HepG2 (cell line): ENCODE results near the gene CREM. TPM values are rescaled to one million over a fixed set of nuclear protein-coding genes. Genes with fewer than 3 reads are reported as not detected.

Experiments used
- CAMTA2 ChIP-seq: sonication (generic); formaldehyde crosslinking; IDR thresholded peaks from 2 replicates; pipeline ENCODE4 v1.4.0; 2020; ENCODE audit warnings: mild to moderate bottlenecking, missing genetic modification reagents, borderline replicate concordance
- CHD4 ChIP-seq: fragments of 200-600 bp; sonication (generic); IDR thresholded peaks from 2 replicates; pipeline ENCODE4 v1.7.0; 2017; ENCODE audit warnings: mild to moderate bottlenecking, low read length, borderline replicate concordance
- ETV5 ChIP-seq: IDR thresholded peaks from 2 replicates; pipeline ENCODE4 v1.6.1; 2018; ENCODE audit warnings: missing biosample characterization, missing genetic modification reagents, inconsistent platforms, borderline replicate concordance
- IKZF4 ChIP-seq: sonication (generic); formaldehyde crosslinking; IDR thresholded peaks from 2 replicates; pipeline ENCODE4 v1.5.1; 2020; ENCODE audit warnings: borderline replicate concordance, mild to moderate bottlenecking, low read depth, missing genetic modification reagents; ENCODE audit errors: not compliant biosample characterization
- MAFK ChIP-seq, 2 experiments: IDR thresholded peaks in 1 of 2; conservative IDR thresholded peaks in 1 of 2; 2 replicates each; pipeline ENCODE4 v1.6.1; 2011; ENCODE audit warnings: improper control_type of control experiment in 2 of 2, low read length in 2 of 2
- NCOA1 ChIP-seq: sonication (generic); formaldehyde crosslinking; IDR thresholded peaks from 2 replicates; pipeline ENCODE4 v1.9.0; 2021; ENCODE audit warnings: missing genetic modification reagents
- SKI ChIP-seq: fragments of 450-650 bp; IDR thresholded peaks from one replicate; pipeline ENCODE4 v1.6.1; 2018; ENCODE audit warnings: mild to moderate bottlenecking; ENCODE audit not compliant: partially characterized antibody
- SMC3 ChIP-seq: IDR thresholded peaks from 2 replicates; pipeline ENCODE4 v1.6.1; 2011; ENCODE audit warnings: low read length, improper control_type of control experiment
- ZNF225 ChIP-seq: sonication (generic); formaldehyde crosslinking; IDR thresholded peaks from 2 replicates; pipeline ENCODE4 v1.4.0; 2020; ENCODE audit warnings: mild to moderate bottlenecking, missing genetic modification reagents
- ZNF563 ChIP-seq: sonication (generic); formaldehyde crosslinking; IDR thresholded peaks from 2 replicates; pipeline ENCODE4 v1.8.0; 2022; ENCODE audit warnings: mild to moderate bottlenecking, moderate library complexity, missing genetic modification reagents
- polyA plus RNA-seq, 8 experiments: library from polyadenylated mRNA; depleted of rRNA in 3 of 8; stranded (reverse) in 7 of 8; unstranded in 1 of 8; fragments of >200 nt; fragmentation: Illumina TruSeq in 4 of 8; extraction: Trizol in 4 of 8; gene quantifications; 2 replicates each; pipeline versions ENCODE4 v1.2.1 to v1.2.3, GENCODE V29; 2011 to 2016; ENCODE audit warnings: low read depth in 4 of 8, missing spikeins in 1 of 8, mixed read lengths in 1 of 8; ENCODE audit not compliant: insufficient read depth in 1 of 8
- total RNA-seq, 5 experiments: library from RNA; depleted of rRNA; stranded (reverse); fragments of >200 nt; fragmentation: Illumina TruSeq; extraction: Trizol; gene quantifications; 2 replicates each; pipeline ENCODE4 v1.2.3, GENCODE V29; 2016; ENCODE audit warnings: low read depth in 1 of 5
- TF ChIP-seq, protein P1 (sequence below): sonication (generic); formaldehyde crosslinking; IDR thresholded peaks from 2 replicates; pipeline ENCODE4 v1.4.0; 2020; ENCODE audit warnings: mild to moderate bottlenecking, low read depth, missing genetic modification reagents
- TF ChIP-seq, protein P2 (sequence below): sonication (generic); formaldehyde crosslinking; IDR thresholded peaks from 2 replicates; pipeline ENCODE4 v1.8.1; 2023; ENCODE audit warnings: missing genetic modification reagents, mild to moderate bottlenecking, borderline replicate concordance
- TF ChIP-seq, protein P3 (sequence below): sonication (generic); formaldehyde crosslinking; IDR thresholded peaks from 2 replicates; pipeline ENCODE4 v1.4.0; 2020; ENCODE audit warnings: missing genetic modification reagents, borderline replicate concordance
- TF ChIP-seq, protein P4 (sequence below): sonication (generic); formaldehyde crosslinking; IDR thresholded peaks from 2 replicates; pipeline ENCODE4 v1.4.0; 2020; ENCODE audit warnings: mild to moderate bottlenecking, missing genetic modification reagents, borderline replicate concordance

CREM gene
- total and polyA plus RNA-seq, 2 of the 13 experiments (the other 11 are each of a cell fraction or from before 2014, with no cell fraction given): 21.3 to 25.4 TPM

DNA sequence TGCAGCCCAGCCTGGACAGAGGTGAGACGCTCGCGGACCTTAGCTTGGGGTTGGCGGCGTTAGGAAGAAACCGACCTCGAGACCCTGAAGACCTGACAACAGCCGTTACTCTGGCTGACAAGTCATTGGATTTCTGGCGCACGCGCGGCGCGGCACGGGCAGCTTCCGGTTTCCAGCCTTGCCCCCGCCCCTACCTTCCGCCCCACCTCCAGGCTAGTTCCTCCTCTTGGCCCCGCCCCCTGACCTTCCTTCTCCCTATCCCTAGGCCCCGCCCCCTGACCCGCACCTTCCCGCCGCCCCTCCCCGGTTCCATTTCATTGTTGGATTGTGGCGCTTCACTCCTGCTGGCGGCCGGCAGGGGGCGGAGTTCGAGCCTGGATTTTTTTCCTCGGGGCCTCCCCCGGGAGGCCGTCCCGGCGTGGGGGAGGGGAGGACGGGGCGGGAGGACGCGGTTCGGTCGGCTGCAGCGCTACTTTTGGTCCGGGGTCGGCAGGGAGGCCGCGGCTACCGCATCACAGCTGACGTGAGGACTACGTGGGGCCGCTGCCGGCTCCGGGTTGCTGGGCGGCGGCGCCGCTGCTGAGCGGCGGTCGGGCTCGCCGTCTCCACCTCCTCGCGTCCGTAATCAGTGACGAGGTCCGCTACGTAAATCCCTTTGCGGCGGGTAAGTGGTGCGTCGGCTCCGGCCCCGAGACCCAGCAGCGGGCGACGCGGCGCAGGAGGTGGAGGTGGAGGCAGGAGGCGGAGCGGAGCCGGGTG, at the start of gene CREM (continued):
- TF ChIP-seq, protein P1, sequence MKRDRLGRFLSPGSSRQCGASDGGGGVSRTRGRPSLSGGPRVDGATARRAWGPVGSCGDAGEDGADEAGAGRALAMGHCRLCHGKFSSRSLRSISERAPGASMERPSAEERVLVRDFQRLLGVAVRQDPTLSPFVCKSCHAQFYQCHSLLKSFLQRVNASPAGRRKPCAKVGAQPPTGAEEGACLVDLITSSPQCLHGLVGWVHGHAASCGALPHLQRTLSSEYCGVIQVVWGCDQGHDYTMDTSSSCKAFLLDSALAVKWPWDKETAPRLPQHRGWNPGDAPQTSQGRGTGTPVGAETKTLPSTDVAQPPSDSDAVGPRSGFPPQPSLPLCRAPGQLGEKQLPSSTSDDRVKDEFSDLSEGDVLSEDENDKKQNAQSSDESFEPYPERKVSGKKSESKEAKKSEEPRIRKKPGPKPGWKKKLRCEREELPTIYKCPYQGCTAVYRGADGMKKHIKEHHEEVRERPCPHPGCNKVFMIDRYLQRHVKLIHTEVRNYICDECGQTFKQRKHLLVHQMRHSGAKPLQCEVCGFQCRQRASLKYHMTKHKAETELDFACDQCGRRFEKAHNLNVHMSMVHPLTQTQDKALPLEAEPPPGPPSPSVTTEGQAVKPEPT (CRISPR knock-in tag): 0 out of 2 replicates have a peak, but pooled peaks have one; percentile 28
- TF ChIP-seq, protein P2, sequence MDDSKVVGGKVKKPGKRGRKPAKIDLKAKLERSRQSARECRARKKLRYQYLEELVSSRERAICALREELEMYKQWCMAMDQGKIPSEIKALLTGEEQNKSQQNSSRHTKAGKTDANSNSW (CRISPR knock-in tag): 0 out of 2 replicates have a peak, but pooled peaks have one; percentile 46
- TF ChIP-seq, protein P3, sequence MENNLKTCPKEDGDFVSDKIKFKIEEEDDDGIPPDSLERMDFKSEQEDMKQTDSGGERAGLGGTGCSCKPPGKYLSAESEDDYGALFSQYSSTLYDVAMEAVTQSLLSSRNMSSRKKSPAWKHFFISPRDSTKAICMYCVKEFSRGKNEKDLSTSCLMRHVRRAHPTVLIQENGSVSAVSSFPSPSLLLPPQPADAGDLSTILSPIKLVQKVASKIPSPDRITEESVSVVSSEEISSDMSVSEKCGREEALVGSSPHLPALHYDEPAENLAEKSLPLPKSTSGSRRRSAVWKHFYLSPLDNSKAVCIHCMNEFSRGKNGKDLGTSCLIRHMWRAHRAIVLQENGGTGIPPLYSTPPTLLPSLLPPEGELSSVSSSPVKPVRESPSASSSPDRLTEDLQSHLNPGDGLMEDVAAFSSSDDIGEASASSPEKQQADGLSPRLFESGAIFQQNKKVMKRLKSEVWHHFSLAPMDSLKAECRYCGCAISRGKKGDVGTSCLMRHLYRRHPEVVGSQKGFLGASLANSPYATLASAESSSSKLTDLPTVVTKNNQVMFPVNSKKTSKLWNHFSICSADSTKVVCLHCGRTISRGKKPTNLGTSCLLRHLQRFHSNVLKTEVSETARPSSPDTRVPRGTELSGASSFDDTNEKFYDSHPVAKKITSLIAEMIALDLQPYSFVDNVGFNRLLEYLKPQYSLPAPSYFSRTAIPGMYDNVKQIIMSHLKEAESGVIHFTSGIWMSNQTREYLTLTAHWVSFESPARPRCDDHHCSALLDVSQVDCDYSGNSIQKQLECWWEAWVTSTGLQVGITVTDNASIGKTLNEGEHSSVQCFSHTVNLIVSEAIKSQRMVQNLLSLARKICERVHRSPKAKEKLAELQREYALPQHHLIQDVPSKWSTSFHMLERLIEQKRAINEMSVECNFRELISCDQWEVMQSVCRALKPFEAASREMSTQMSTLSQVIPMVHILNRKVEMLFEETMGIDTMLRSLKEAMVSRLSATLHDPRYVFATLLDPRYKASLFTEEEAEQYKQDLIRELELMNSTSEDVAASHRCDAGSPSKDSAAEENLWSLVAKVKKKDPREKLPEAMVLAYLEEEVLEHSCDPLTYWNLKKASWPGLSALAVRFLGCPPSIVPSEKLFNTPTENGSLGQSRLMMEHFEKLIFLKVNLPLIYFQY (CRISPR knock-in tag): 0 out of 2 replicates have a peak, but pooled peaks have one; percentile 8
- peak; percentile 32 for TF ChIP-seq IKZF4 (CRISPR knock-in tag)
- peak; percentile 33 for TF ChIP-seq CAMTA2 (CRISPR knock-in tag)
- no peak for TF ChIP-seq NCOA1 (CRISPR knock-in tag)
- peak; percentile 12; the same call in 1 of the 2 replicates for TF ChIP-seq ZNF563 (CRISPR knock-in tag)
- peak; percentile 60 for TF ChIP-seq SKI
- TF ChIP-seq ETV5 (CRISPR knock-in tag): peak; percentile 48; the same call in 1 of the 2 replicates
- TF ChIP-seq CHD4: no peak
- 0 out of 2 replicates have a peak, but pooled peaks have one; percentile 17 for TF ChIP-seq ZNF225 (CRISPR knock-in tag)
- no peak for TF ChIP-seq MAFK (conservative IDR thresholded peaks at IDR 0.05 in 1 of 2, IDR thresholded peaks at IDR 0.05 in 1 of 2; ENCODE audit: low read length in 2 of 2)
- TF ChIP-seq, protein P4, sequence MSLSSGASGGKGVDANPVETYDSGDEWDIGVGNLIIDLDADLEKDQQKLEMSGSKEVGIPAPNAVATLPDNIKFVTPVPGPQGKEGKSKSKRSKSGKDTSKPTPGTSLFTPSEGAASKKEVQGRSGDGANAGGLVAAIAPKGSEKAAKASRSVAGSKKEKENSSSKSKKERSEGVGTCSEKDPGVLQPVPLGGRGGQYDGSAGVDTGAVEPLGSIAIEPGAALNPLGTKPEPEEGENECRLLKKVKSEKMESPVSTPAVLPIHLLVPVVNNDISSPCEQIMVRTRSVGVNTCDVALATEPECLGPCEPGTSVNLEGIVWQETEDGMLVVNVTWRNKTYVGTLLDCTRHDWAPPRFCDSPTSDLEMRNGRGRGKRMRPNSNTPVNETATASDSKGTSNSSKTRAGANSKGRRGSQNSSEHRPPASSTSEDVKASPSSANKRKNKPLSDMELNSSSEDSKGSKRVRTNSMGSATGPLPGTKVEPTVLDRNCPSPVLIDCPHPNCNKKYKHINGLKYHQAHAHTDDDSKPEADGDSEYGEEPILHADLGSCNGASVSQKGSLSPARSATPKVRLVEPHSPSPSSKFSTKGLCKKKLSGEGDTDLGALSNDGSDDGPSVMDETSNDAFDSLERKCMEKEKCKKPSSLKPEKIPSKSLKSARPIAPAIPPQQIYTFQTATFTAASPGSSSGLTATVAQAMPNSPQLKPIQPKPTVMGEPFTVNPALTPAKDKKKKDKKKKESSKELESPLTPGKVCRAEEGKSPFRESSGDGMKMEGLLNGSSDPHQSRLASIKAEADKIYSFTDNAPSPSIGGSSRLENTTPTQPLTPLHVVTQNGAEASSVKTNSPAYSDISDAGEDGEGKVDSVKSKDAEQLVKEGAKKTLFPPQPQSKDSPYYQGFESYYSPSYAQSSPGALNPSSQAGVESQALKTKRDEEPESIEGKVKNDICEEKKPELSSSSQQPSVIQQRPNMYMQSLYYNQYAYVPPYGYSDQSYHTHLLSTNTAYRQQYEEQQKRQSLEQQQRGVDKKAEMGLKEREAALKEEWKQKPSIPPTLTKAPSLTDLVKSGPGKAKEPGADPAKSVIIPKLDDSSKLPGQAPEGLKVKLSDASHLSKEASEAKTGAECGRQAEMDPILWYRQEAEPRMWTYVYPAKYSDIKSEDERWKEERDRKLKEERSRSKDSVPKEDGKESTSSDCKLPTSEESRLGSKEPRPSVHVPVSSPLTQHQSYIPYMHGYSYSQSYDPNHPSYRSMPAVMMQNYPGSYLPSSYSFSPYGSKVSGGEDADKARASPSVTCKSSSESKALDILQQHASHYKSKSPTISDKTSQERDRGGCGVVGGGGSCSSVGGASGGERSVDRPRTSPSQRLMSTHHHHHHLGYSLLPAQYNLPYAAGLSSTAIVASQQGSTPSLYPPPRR (CRISPR knock-in tag): peak; percentile 45; the same call in 1 of the 2 replicates
- TF ChIP-seq SMC3: peak; percentile 31
